Hair follicle dermal papilla cell (primary cell): Measurements from ENCODE around the gene SNAPC2. TPM values are rescaled to one million over a fixed set of nuclear protein-coding genes. Genes with fewer than 3 reads are reported as not detected.

ENCODE experiments used
- total RNA-seq: library from RNA; depleted of rRNA; stranded (reverse); fragments of >200 nt; gene quantifications from 2 replicates; pipeline ENCODE4 v1.2.3, GENCODE V29; 2012

Gene SNAPC2
- 17.8 and 19.8 TPM in 2 replicates for total RNA-seq

GRCh38 chr19:7919610-7920518 is at the start of gene SNAPC2:
SNAPC2 (plus strand) TSS chr19:7920338; CDS start chr19:7920367, 29 bp downstream.

GRCh38 chr19:7874076-7874896 is 45.9 kb upstream of the SNAPC2 start, which contains the start of gene PRR36:
PRR36 (minus strand) TSS chr19:7874390; CDS start chr19:7873689, 701 bp downstream.

GRCh38 chr19:7888145-7888825 is 31.9 kb upstream of the SNAPC2 start, which contains the start of gene LRRC8E:
LRRC8E (plus strand) TSS chr19:7888510; CDS start chr19:7895604, 7,094 bp downstream.

GRCh38 chr19:7903244-7904073 is 16.7 kb upstream of the SNAPC2 start, which contains the start of gene MAP2K7:
MAP2K7 (plus strand) TSS chr19:7903877; CDS start chr19:7903945, 68 bp downstream.

GRCh38 chr19:7914598-7915045 is 5.5 kb upstream of the SNAPC2 start, which contains the start of gene TGFBR3L:
TGFBR3L (plus strand) TSS chr19:7914830.

GRCh38 chr19:7926021-7926726 is 6.0 kb downstream of the SNAPC2 start, which contains the start of gene CTXN1:
CTXN1 (minus strand) TSS chr19:7926135; CDS start chr19:7925538, 597 bp downstream.

GRCh38 chr19:7943444-7944176 is 23.5 kb downstream of the SNAPC2 start, which contains the start of gene TIMM44:
TIMM44 (minus strand) TSS chr19:7943666; CDS start chr19:7943651, 15 bp downstream.

Other genes starting within 250 kb of the SNAPC2 start
- gene MCEMP1, start 243.2 kb upstream of the SNAPC2 start, total RNA-seq = not detected in 2 replicates
- gene TRAPPC5, start 239.5 kb upstream of the SNAPC2 start, total RNA-seq = 35.7 and 50.6 TPM in 2 replicates
- not detected in 2 replicates for gene FCER2, start 218.2 kb upstream of the SNAPC2 start, total RNA-seq
- gene CLEC4G, start 188.2 kb upstream of the SNAPC2 start, total RNA-seq = not detected in 2 replicates
- not detected in 2 replicates for gene CD209, start 172.8 kb upstream of the SNAPC2 start, total RNA-seq
- not detected in 2 replicates for gene CLEC4M, start 157.1 kb upstream of the SNAPC2 start, total RNA-seq
- gene EVI5L, start 90.1 kb upstream of the SNAPC2 start, total RNA-seq = 21.9 and 22.9 TPM in 2 replicates
- not detected in 2 replicates for gene PRR36, start 45.9 kb upstream of the SNAPC2 start, total RNA-seq
- 13.7 and 13.8 TPM in 2 replicates for gene LRRC8E, start 31.8 kb upstream of the SNAPC2 start, total RNA-seq
- gene MAP2K7, start 16.5 kb upstream of the SNAPC2 start, total RNA-seq = 15.9 and 19.5 TPM in 2 replicates
- 0.32 and 0.73 TPM in 2 replicates for gene TGFBR3L, start 5.5 kb upstream of the SNAPC2 start, total RNA-seq
- 0.61 and 1.9 TPM in 2 replicates for gene CTXN1, start 5.8 kb downstream of the SNAPC2 start, total RNA-seq
- gene TIMM44, start 23.3 kb downstream of the SNAPC2 start, total RNA-seq = 43.5 and 52.4 TPM in 2 replicates
- 33.3 and 37.8 TPM in 2 replicates for gene ELAVL1, start 85.3 kb downstream of the SNAPC2 start, total RNA-seq
- gene CCL25, start 132.4 kb downstream of the SNAPC2 start, total RNA-seq = not detected in 2 replicates
- not detected in 2 replicates for gene FBN3, start 229.3 kb downstream of the SNAPC2 start, total RNA-seq